ENCODE data around the gene ALG3. TPM values are rescaled to one million over a fixed set of nuclear protein-coding genes. Genes with fewer than 3 reads are reported as not detected.

The ALG3 gene
- total RNA-seq, 2 experiments from 2014 or later = 45.3 to 60.2 TPM

DNA sequence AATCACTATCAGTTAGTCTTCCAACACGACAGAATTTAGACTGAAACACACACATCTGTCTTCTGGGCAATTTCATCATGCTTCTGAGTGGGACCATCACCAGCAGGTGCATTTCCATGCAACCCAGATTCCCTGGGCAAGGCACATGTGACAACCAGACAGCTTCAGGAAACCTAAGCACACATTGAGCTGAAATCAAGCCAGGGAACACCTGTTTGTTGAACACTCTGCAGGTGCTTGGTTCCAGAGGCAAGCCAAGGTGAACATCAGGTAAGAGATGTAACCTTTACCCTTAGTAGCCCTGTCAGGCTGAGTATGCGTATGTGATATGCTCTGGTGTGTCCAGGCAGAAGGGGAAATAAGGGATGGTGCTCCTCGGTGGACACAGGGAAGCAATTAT, 47.0 kb upstream of the ALG3 start:
- TF ChIP-seq, protein P1, sequence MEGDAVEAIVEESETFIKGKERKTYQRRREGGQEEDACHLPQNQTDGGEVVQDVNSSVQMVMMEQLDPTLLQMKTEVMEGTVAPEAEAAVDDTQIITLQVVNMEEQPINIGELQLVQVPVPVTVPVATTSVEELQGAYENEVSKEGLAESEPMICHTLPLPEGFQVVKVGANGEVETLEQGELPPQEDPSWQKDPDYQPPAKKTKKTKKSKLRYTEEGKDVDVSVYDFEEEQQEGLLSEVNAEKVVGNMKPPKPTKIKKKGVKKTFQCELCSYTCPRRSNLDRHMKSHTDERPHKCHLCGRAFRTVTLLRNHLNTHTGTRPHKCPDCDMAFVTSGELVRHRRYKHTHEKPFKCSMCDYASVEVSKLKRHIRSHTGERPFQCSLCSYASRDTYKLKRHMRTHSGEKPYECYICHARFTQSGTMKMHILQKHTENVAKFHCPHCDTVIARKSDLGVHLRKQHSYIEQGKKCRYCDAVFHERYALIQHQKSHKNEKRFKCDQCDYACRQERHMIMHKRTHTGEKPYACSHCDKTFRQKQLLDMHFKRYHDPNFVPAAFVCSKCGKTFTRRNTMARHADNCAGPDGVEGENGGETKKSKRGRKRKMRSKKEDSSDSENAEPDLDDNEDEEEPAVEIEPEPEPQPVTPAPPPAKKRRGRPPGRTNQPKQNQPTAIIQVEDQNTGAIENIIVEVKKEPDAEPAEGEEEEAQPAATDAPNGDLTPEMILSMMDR (conservative IDR thresholded peaks at IDR 0.05; ENCODE audit: low read length) = no peak
- TF ChIP-seq EZH2phosphoT487 (IDR thresholded peaks at IDR 0.05; ENCODE audit: borderline replicate concordance, low read depth, low read length) = no peak
- H3K9me3 ChIP-seq (ENCODE audit: low read length) = no peaks in the 10 kb centered on the region
- BruUV-seq (replicated peaks) = no TSS peak
- H3K4me2 ChIP-seq (ENCODE audit: low read length) = no peak overlapping the region
- POLR2A ChIA-PET = no interaction called here
- CTCF ChIA-PET (ENCODE audit: unreplicated experiment) = no interaction called here
- intact Hi-C loops (cut with micrococcal nuclease; ENCODE audit: unreplicated experiment) = loop anchor here (5.0 kb wide), 1 partner anchor 158 kb away; the partner anchor contains the start of gene EIF2B5
- peaks cover 16% of the 10 kb centered on the region for H3K79me2 ChIP-seq (ENCODE audit: insufficient read depth, low read depth, low read length)
- peaks cover 12% of the 10 kb centered on the region for H3K4me1 ChIP-seq (ENCODE audit: insufficient read depth, low read length, poor library complexity, severe bottlenecking)
- no peak overlapping the region for H3K4me3 ChIP-seq (ENCODE audit: low read depth, low read length, poor library complexity, severe bottlenecking)
- peaks cover 12% of the 10 kb centered on the region for H3K36me3 ChIP-seq (ENCODE audit: insufficient read depth, low read length)
- H4K20me1 ChIP-seq (ENCODE audit: insufficient read depth, low read length) = peaks cover 12% of the 10 kb centered on the region; the same call in 1 of the 2 replicates
- no peak overlapping the region for H3K27ac ChIP-seq (ENCODE audit: low read depth, low read length, poor library complexity, severe bottlenecking)
- H3K9me2 ChIP-seq (ENCODE audit: insufficient read depth, low read length) = no peaks in the 10 kb centered on the region
- H2AFZ ChIP-seq (ENCODE audit: low read length) = no peak overlapping the region
- no peak for DNase-seq (ENCODE audit: low spot score)

DNA sequence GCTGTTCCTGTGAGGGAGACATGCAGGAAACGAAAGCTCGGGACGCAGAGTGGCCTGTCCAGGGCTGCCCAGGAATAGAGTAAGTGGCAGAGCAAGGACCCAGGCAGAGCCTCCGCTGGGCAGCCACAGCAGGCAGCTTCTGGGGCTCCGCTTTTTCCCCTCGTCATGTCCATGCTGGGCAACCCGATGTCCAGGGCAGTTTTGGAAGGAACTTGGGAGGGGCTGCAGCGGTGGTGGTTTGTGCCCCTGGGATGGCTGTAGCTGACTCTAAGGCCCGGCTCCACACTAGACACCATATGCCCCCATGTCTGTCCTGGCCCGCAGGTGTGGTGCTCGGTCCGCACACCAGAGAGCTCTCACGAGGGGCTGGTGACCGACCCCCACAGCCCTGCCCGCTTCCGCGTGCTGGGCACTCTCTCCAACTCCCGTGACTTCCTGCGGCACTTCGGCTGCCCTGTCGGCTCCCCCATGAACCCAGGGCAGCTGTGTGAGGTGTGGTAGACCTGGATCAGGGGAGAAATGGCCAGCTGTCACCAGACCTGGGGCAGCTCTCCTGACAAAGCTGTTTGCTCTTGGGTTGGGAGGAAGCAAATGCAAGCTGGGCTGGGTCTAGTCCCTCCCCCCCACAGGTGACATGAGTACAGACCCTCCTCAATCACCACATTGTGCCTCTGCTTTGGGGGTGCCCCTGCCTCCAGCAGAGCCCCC, 43.1 kb upstream of the ALG3 start:
- H3K27ac ChIP-seq (ENCODE audit: low read depth, low read length, poor library complexity, severe bottlenecking) = no peak overlapping the region
- no peaks in the 10 kb centered on the region for H3K79me2 ChIP-seq (ENCODE audit: insufficient read depth, low read depth, low read length)
- TF ChIP-seq EZH2phosphoT487 (IDR thresholded peaks at IDR 0.05; ENCODE audit: borderline replicate concordance, low read depth, low read length) = no peak
- TF ChIP-seq, protein P1 (conservative IDR thresholded peaks at IDR 0.05; ENCODE audit: low read length) = no peak
- no peaks in the 10 kb centered on the region for H3K9me3 ChIP-seq (ENCODE audit: low read length)
- CTCF ChIA-PET (ENCODE audit: unreplicated experiment) = no interaction called here
- no peaks in the 10 kb centered on the region for H3K4me1 ChIP-seq (ENCODE audit: insufficient read depth, low read length, poor library complexity, severe bottlenecking)
- no peak for DNase-seq (ENCODE audit: low spot score)
- POLR2A ChIA-PET = no interaction called here
- H3K4me3 ChIP-seq (ENCODE audit: low read depth, low read length, poor library complexity, severe bottlenecking) = no peak overlapping the region
- intact Hi-C loops (cut with micrococcal nuclease; ENCODE audit: unreplicated experiment) = no loop called here
- H2AFZ ChIP-seq (ENCODE audit: low read length) = no peak overlapping the region
- H3K36me3 ChIP-seq (ENCODE audit: insufficient read depth, low read length) = no peaks in the 10 kb centered on the region
- no TSS peak for BruUV-seq (replicated peaks)
- no peak overlapping the region for H3K4me2 ChIP-seq (ENCODE audit: low read length)
- no peaks in the 10 kb centered on the region for H4K20me1 ChIP-seq (ENCODE audit: insufficient read depth, low read length)
- H3K9me2 ChIP-seq (ENCODE audit: insufficient read depth, low read length) = no peaks in the 10 kb centered on the region

DNA sequence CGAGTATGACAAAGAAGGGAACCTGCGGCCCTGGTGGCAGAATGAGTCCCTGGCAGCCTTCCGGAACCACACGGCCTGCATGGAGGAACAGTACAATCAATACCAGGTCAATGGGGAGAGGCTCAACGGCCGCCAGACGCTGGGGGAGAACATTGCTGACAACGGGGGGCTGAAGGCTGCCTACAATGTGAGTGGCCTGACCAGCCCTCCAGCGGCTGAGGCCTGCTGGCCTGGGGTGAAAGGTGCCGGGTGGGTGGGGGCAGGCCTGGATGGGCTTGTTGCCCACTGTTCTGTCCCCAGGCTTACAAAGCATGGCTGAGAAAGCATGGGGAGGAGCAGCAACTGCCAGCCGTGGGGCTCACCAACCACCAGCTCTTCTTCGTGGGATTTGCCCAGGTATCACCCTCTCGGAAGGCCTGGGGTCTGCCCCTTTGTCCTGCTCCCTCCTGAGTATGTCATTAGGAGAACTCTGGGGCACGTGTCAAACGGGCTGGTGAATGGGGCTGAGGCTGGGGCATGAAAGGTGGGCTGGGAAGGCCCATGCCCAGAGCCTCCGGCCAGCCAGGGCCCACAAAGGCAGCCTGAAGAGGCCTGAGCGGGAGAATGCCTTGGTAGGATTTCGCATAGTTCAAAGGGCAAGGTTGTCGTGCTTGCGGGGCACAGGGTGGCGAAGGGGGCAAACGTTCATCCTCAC, 42.4 kb upstream of the ALG3 start:
- H3K9me2 ChIP-seq (ENCODE audit: insufficient read depth, low read length) = no peaks in the 10 kb centered on the region
- no TSS peak for BruUV-seq (replicated peaks)
- intact Hi-C loops (cut with micrococcal nuclease; ENCODE audit: unreplicated experiment) = no loop called here

More for the DNA sequence above, 42.4 kb upstream of the ALG3 start:
- Histone ChIP-seq H3K9me3 (ENCODE audit: low read length) (no peaks in the 10 kb centered on the region), H3K4me1 (ENCODE audit: insufficient read depth, low read length, poor library complexity, severe bottlenecking) (no peaks in the 10 kb centered on the region), H2AFZ (ENCODE audit: low read length) (no peak overlapping the region), H3K27ac (ENCODE audit: low read depth, low read length, poor library complexity, severe bottlenecking) (no peak overlapping the region), H4K20me1 (ENCODE audit: insufficient read depth, low read length) (no peaks in the 10 kb centered on the region), H3K79me2 (ENCODE audit: insufficient read depth, low read depth, low read length) (no peaks in the 10 kb centered on the region), H3K4me3 (ENCODE audit: low read depth, low read length, poor library complexity, severe bottlenecking) (no peak overlapping the region), H3K36me3 (ENCODE audit: insufficient read depth, low read length) (no peaks in the 10 kb centered on the region), H3K4me2 (ENCODE audit: low read length) (no peak overlapping the region)
- TF ChIP-seq, protein P1 (conservative IDR thresholded peaks at IDR 0.05; ENCODE audit: low read length) = no peak
- no peak for TF ChIP-seq EZH2phosphoT487 (IDR thresholded peaks at IDR 0.05; ENCODE audit: borderline replicate concordance, low read depth, low read length)
- CTCF ChIA-PET (ENCODE audit: unreplicated experiment) = no interaction called here
- POLR2A ChIA-PET = no interaction called here
- no peak for DNase-seq (ENCODE audit: low spot score)

All from OCI-LY7 (cell line).